ENCODE data around the gene OSBPL7.

DNA sequence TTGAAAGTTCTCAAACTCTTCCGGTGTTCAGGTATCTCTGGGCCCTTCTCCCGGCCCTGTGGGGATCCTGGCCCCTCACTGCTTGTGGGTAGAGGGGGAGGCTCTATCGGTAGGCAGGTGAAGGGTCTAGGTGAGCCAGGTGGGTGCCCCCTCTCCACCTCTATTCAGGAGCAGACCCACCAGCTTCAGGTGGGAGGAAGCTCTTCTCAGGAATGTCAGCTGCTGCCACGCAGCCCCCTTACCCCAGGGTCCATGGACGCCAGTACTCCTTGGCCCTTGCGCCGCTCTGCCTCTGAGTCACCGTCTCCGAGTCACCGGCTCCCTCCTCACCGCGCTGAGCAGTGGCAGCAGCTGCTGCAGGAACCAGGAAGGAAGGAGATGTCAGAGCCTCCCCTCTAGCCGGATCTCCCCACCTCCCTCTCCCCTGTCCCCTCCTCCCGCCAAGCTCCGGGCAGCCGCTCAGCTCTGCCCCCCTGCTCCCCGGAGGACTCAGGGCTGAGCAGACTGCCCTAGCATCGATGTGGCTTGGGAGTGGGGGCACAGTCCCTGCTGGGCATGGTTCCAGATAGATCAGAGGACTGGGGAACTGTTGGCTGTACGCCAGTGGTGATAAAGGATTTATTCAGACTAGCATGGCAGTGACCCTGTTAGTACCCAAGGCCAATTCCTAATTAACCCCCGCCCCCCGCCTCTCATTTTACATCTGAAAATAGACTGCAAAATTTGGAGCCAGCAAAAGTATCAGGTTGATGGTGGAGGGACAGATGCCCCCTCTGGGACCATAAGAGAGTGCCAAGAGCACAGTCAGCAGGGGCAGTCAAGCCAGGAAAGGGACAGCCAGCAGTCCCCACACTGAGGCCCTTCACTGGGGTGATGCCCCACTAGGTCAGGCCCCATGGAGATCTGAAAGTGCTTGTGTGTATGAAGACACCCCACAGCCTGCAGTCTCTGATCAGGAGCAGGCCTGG lies at the start of gene OSBPL7:
- TF ChIP-seq, protein P1, sequence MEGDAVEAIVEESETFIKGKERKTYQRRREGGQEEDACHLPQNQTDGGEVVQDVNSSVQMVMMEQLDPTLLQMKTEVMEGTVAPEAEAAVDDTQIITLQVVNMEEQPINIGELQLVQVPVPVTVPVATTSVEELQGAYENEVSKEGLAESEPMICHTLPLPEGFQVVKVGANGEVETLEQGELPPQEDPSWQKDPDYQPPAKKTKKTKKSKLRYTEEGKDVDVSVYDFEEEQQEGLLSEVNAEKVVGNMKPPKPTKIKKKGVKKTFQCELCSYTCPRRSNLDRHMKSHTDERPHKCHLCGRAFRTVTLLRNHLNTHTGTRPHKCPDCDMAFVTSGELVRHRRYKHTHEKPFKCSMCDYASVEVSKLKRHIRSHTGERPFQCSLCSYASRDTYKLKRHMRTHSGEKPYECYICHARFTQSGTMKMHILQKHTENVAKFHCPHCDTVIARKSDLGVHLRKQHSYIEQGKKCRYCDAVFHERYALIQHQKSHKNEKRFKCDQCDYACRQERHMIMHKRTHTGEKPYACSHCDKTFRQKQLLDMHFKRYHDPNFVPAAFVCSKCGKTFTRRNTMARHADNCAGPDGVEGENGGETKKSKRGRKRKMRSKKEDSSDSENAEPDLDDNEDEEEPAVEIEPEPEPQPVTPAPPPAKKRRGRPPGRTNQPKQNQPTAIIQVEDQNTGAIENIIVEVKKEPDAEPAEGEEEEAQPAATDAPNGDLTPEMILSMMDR (IDR thresholded peaks at IDR 0.05): peak in 1 of 4 experiments; percentile 48
- TF ChIP-seq POLR2AphosphoS5 (IDR thresholded peaks at IDR 0.05): no peak
- peak; percentile 16 to 22 for TF ChIP-seq POLR2A (IDR thresholded peaks at IDR 0.05)
- no peak for TF ChIP-seq EP300 (IDR thresholded peaks at IDR 0.05)

All from gastroesophageal sphincter (tissue), 3 donors.